ENCODE measurements around the gene PNMA8A.

PNMA8A gene

DNA sequence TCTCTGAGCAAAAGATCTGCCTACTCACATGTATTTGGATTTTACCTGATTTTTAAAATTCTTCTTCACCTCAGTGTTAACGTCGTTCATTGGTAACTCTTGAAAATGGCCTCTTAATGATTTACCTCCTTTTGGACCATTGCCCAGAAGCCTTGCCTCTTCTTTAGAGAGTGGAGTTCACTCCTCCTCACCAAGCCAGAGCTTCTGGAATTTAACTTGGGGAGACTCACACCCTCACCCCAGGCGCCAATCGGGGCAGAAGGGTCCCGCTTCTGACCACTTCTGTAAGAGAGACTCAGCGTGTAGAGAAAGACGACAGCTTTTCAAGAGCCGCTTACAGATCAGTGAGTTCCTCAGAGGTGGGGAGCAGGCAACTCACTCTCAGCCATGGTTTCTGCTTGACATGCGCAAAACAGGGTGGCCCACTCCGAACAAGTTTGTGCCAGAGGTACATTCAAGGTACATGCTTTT, 45.3 kb downstream of the PNMA8A start:
- CTCF ChIA-PET: interaction anchor here (1.2 to 1.8 kb wide), 2 partner anchors 23 to 30 kb away, joined by 3 to 4 read pairs; no protein-coding TSS in a partner anchor
- TF ChIP-seq, protein P1, sequence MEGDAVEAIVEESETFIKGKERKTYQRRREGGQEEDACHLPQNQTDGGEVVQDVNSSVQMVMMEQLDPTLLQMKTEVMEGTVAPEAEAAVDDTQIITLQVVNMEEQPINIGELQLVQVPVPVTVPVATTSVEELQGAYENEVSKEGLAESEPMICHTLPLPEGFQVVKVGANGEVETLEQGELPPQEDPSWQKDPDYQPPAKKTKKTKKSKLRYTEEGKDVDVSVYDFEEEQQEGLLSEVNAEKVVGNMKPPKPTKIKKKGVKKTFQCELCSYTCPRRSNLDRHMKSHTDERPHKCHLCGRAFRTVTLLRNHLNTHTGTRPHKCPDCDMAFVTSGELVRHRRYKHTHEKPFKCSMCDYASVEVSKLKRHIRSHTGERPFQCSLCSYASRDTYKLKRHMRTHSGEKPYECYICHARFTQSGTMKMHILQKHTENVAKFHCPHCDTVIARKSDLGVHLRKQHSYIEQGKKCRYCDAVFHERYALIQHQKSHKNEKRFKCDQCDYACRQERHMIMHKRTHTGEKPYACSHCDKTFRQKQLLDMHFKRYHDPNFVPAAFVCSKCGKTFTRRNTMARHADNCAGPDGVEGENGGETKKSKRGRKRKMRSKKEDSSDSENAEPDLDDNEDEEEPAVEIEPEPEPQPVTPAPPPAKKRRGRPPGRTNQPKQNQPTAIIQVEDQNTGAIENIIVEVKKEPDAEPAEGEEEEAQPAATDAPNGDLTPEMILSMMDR (IDR thresholded peaks at IDR 0.05; ENCODE audit: insufficient read depth, low read length, missing control alignments): no peak
- POLR2A ChIA-PET: no interaction called here
- H3K4me3 ChIP-seq (ENCODE audit: low read depth, low read length): peak overlapping the region; percentile 59
- no peak for DNase-seq (ENCODE audit: low read depth, low spot score)

DNA sequence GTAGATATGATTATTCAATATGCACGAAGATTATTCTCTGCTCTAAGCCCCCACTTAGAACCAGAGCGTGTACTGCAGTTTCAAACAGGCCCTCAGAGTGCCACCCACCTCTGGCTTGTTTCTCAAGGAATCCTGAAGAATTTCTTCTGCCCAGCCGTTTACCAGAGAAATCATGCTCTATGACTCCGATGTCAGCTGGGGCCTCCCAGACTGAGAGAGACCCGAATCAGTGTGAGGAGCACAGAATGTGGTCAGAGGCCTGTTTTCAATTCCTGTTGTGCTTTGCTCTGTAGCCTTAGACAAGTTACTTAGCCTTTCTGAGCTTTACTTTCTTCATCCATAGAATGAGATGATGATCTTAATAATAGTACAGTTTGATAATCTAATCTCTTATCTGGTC, 48.2 kb downstream of the PNMA8A start:
- H3K4me3 ChIP-seq (ENCODE audit: low read depth, low read length): no peak overlapping the region
- ChIA-PET CTCF (interaction anchor here (2.1 kb wide), 1 partner anchor 28 kb away, joined by 8 read pairs; no protein-coding TSS in a partner anchor), POLR2A (interaction anchor here (0.7 kb wide), 1 partner anchor 152 kb away, joined by 3 read pairs; no protein-coding TSS in a partner anchor)
- TF ChIP-seq, protein P1 (IDR thresholded peaks at IDR 0.05; ENCODE audit: insufficient read depth, low read length, missing control alignments): no peak
- no peak for DNase-seq (ENCODE audit: low read depth, low spot score)

DNA sequence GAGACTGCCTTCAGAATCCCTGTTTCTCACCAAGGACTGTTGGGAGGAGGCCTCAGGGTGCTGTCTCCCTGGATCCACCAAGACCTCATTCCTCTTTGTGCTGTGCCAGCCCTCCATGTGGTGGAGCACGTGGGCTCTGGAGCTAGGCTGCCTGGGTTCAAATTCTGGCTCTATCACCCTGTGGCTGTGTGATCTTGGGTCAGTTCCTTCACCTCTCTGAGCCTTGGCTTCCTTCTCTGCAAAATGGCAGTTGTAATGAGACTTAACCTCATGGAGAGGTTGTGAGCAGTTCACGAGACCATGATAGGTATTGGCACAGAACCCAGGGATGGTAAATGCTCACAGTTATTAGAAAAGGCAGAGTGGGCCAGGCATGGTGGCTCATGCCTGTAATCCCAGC, 49.0 kb downstream of the PNMA8A start:
- POLR2A ChIA-PET: no interaction called here
- TF ChIP-seq, protein P1 (IDR thresholded peaks at IDR 0.05; ENCODE audit: insufficient read depth, low read length, missing control alignments): no peak
- no peak for DNase-seq (ENCODE audit: low read depth, low spot score)
- no peak overlapping the region for H3K4me3 ChIP-seq (ENCODE audit: low read depth, low read length)
- CTCF ChIA-PET: interaction anchor here (0.8 kb wide), 1 partner anchor 95 kb away, joined by 3 read pairs; no protein-coding TSS in a partner anchor

DNA sequence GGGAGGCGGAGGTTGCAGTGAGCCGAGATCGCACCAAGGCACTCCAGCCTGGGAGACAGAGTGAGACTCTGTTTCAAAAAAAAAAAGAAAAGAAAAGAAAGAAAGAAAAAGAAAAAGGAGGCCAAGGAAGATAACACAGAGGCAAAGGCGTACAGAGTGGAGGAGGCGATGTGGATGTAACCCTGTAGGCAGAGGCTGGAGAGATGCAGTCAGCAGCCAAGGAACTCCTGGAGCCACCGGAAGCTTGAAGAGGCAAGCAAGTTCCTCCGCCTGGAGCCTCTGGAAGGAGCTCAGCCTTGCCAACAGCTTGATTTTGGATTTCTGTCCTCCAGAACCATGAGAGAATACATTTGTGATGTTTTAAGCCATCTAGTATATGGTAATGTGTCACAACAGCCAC, 51.3 kb downstream of the PNMA8A start:
- TF ChIP-seq, protein P1 (IDR thresholded peaks at IDR 0.05; ENCODE audit: insufficient read depth, low read length, missing control alignments): no peak
- ChIA-PET POLR2A (no interaction called here), CTCF (no interaction called here)
- no peak for DNase-seq (ENCODE audit: low read depth, low spot score)
- no peak overlapping the region for H3K4me3 ChIP-seq (ENCODE audit: low read depth, low read length)

All from AG04449 (cell line).